K562 treated with DMSO at 1 percent for 12 hours (cell line): ENCODE measurements around the gene CCDC13. TPM values are rescaled to one million over a fixed set of nuclear protein-coding genes. Genes with fewer than 3 reads are reported as not detected.

ENCODE experiments used
- total RNA-seq: library from RNA; unstranded; fragments of 300-600 nt; gene quantifications from 2 replicates; pipeline ENCODE4 v1.2.3, GENCODE V29; 2022; ENCODE audit not compliant: insufficient read depth

The CCDC13 gene, protein sequence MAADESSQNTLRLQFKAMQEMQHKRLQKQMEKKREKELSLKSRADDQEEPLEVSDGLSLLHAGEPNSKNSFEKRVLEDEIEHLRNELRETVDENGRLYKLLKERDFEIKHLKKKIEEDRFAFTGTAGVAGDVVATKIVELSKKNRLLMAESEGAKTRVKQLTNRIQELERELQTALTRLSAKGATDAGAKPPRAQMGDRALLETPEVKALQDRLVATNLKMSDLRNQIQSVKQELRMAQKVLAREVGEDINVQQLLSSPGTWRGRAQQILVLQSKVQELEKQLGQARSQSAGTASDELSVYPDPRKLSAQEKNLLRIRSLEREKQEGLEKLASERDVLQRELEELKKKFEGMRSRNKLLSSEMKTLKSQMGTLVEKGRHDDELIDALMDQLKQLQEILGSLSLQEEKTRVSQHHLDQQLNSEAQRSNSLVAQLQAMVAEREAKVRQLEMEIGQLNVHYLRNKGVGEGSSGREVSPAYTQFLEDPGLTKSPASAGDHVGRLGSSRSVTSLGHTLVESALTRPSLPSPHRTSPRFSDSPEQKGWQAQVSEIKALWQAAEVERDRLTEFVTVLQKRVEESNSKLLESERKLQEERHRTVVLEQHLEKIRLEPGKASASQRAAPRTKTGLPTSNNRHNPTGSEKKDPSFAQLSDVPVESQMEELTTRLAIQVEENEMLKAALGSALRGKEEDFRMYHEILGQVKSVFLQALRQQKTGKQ
- not detected in 2 replicates for total RNA-seq

DNA sequence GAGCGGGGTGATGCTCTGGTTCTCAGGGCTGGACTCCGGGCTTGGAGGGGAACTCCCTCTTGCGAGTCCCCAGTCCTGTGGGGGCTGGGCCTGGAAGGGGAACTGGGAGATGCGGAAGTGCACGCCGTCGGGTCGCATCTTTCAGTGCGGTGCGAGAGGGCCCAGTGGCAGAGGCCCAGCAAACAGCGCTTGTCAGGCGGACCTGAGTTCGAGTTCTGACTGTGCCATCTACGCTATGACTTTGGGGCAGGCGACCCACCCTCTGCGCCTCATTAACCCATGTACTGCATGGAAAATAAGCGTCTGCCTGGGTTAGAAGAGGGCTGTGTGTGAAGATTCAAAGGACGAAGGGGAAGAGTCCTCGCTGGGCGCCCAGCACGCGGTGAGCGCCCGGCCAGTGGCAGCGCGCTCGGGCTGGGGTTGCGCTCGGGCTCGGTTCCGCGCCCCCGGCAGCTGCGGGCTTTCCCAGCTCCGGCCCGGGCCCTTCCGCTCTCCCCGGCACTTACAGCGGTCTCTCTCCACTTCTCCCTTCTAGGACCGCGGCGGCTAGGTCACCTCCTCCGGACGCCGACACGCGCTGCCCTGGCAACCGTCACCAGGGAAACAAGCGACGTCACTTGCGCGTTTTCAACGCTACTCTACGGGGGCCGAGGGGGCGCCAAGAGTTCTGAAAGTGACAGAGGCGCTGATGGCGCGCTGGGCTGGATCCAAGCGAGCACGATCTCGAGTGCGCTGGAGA is at the start of gene CCDC13:
Gene CCDC13, minus strand, starts transcription at position 584 of the 739 bp plus-strand sequence. CDS start 14,908 bp downstream, outside the sequence.

DNA sequence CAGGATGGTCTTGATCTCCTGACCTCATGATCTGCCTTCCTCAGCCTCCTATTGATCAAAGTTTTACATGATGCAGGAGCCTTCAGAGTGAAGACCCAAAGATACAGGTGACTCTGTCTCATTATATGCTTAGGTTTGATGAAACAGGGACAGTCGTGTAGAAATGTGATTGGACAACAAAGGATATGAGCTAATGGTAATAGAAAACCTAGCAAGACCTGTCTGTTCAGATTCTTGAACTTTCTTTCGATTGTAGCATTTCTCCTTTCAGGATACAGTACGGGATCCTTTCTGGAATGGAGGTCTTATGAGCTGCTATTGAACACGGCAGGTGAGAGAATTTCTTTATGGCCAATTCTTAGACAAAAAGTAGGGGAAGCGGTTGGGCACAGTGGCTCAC is 36.1 kb upstream of the CCDC13 start, which contains the start of gene ACKR2:
Gene ACKR2, plus strand, starts transcription at position 244 of the 400 bp plus-strand sequence. CDS start 55,058 bp downstream, outside the sequence.

DNA sequence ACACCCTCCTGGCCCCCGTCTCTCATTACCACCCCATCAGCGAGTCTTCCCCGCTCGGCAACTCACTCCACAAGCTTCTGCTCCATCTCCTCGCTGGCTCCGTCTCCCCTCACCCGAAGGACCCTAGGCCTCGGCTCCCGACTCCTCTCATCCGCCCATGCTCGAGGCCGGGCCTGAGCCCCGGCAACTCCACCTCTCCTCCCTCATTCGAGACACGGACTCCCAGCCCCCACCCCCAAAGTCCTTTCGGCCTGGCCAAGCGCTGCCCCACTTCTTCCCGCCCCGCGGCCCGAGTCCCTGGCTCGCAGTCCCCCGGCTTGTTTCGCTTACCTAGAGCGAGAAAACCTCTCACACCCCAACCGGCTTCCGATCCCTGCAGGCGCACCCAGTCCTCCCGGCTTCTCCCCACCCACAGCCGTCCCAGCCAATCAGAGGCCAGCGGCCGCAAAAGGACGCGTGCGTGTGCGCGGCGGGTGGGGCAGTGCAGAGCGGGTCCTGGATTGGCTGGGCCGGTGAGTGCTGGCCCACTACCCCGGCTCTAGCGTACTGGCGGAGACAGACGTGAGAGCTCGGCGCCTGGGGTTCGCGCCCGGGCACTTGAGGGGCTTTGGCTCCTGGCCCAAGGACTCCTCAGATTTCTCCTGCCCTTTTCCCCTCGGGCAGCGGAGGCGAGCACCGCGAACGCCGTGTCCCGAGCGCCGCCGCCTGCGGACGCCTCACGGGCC is 31.2 kb upstream of the CCDC13 start, which contains the start of gene HIGD1A:
Gene HIGD1A, minus strand, starts transcription at position 385 of the 725 bp plus-strand sequence. CDS start 10,237 bp downstream, outside the sequence.

Other genes with a start within 250 kb of the CCDC13 start
- gene SEC22C, start 191.3 kb downstream of the CCDC13 start, total RNA-seq: 38.7 and 83.7 TPM in 2 replicates
- 64.0 and 84.1 TPM in 2 replicates for gene SS18L2, start 182.4 kb downstream of the CCDC13 start, total RNA-seq
- gene NKTR, start 172.6 kb downstream of the CCDC13 start, total RNA-seq: 6.0 and 35.9 TPM in 2 replicates
- 1.2 and 1.6 TPM in 2 replicates for gene ZBTB47, start 119.6 kb downstream of the CCDC13 start, total RNA-seq
- gene KLHL40, start 87.7 kb downstream of the CCDC13 start, total RNA-seq: not detected in 2 replicates
- not detected in 2 replicates for gene HHATL, start 70.5 kb downstream of the CCDC13 start, total RNA-seq
- 108 and 158 TPM in 2 replicates for gene HIGD1A, start 31.2 kb upstream of the CCDC13 start, total RNA-seq
- 0.48 TPM in 1 of 2 replicates, not detected in the other for gene ACKR2, start 36.2 kb upstream of the CCDC13 start, total RNA-seq
- not detected in 2 replicates for gene CYP8B1, start 102.6 kb upstream of the CCDC13 start, total RNA-seq
- gene ZNF662, start 132.9 kb upstream of the CCDC13 start, total RNA-seq: 0.27 and 1.4 TPM in 2 replicates
- 0.38 and 0.51 TPM in 2 replicates for gene GASK1A, start 206.1 kb upstream of the CCDC13 start, total RNA-seq